Measurements from ENCODE around the gene SLAIN1. TPM values are rescaled to one million over a fixed set of nuclear protein-coding genes. Genes with fewer than 3 reads are reported as not detected.

The SLAIN1 gene
- total and polyA plus RNA-seq, 2 of the 13 experiments (the other 11 are each of a cell fraction or from before 2014, with no cell fraction given) = 1.2 to 4.5 TPM

DNA sequence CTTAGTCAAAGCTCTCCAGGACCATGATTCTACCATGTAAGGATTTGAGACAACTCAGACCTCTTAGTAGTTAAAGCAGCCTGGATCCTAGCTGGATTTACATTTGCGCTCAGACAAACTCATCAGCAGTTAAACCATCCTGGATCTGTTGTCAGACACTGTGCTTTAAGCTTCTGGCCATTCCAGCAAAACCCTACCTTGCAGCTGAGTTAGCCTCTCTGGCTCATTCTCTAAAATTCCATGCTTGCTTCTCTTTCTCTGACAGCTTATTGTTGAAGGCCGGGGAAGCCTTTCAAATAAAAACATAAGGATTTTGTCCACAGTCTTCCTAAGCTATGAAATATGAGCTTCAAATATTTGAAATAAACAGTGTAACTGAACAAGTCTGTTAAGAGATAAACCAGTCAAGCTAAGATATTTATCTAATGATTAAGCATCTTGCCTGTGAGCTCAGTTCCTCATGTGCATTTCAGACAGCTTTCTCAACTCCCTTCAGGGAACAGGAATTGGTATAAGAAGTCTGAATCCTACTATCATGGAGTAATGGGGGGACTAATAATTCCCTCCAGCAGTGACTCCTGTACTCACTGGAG is 89.3 kb downstream of the SLAIN1 start (continued):
- TF ChIP-seq, protein P1, sequence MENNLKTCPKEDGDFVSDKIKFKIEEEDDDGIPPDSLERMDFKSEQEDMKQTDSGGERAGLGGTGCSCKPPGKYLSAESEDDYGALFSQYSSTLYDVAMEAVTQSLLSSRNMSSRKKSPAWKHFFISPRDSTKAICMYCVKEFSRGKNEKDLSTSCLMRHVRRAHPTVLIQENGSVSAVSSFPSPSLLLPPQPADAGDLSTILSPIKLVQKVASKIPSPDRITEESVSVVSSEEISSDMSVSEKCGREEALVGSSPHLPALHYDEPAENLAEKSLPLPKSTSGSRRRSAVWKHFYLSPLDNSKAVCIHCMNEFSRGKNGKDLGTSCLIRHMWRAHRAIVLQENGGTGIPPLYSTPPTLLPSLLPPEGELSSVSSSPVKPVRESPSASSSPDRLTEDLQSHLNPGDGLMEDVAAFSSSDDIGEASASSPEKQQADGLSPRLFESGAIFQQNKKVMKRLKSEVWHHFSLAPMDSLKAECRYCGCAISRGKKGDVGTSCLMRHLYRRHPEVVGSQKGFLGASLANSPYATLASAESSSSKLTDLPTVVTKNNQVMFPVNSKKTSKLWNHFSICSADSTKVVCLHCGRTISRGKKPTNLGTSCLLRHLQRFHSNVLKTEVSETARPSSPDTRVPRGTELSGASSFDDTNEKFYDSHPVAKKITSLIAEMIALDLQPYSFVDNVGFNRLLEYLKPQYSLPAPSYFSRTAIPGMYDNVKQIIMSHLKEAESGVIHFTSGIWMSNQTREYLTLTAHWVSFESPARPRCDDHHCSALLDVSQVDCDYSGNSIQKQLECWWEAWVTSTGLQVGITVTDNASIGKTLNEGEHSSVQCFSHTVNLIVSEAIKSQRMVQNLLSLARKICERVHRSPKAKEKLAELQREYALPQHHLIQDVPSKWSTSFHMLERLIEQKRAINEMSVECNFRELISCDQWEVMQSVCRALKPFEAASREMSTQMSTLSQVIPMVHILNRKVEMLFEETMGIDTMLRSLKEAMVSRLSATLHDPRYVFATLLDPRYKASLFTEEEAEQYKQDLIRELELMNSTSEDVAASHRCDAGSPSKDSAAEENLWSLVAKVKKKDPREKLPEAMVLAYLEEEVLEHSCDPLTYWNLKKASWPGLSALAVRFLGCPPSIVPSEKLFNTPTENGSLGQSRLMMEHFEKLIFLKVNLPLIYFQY (CRISPR knock-in tag; IDR thresholded peaks at IDR 0.05; ENCODE audit: borderline replicate concordance) = no peak
- no peak for TF ChIP-seq ZNF407 (CRISPR knock-in tag; IDR thresholded peaks at IDR 0.05; ENCODE audit: not compliant biosample characterization)
- TF ChIP-seq SATB2 (CRISPR knock-in tag; IDR thresholded peaks at IDR 0.05) = no peak
- no peak for TF ChIP-seq ZNF333 (CRISPR knock-in tag; IDR thresholded peaks at IDR 0.05; ENCODE audit: borderline replicate concordance)
- TF ChIP-seq ZNF776 (CRISPR knock-in tag; IDR thresholded peaks at IDR 0.05) = no peak
- no peak for TF ChIP-seq NPAS2 (CRISPR knock-in tag; IDR thresholded peaks at IDR 0.05; ENCODE audit: borderline replicate concordance)
- TF ChIP-seq ZNF329 (CRISPR knock-in tag; IDR thresholded peaks at IDR 0.05; ENCODE audit: low read depth) = no peak
- no peak for TF ChIP-seq ZKSCAN1 (IDR thresholded peaks at IDR 0.05; ENCODE audit: low read length)
- no peak for TF ChIP-seq CAMTA2 (CRISPR knock-in tag; IDR thresholded peaks at IDR 0.05; ENCODE audit: borderline replicate concordance)
- TF ChIP-seq ZNF609 (CRISPR knock-in tag; IDR thresholded peaks at IDR 0.05; ENCODE audit: borderline replicate concordance) = no peak

Data from HepG2 (cell line).